Neuronal stem cell (in vitro differentiated cells): Measurements from ENCODE around the gene HSPE1.
"Not testable (repeated sequence)": the region's sequence is repeated elsewhere in the genome, so short reads cannot be mapped to it uniquely, and the experiment has no call there.

Experiments used
- DNase-seq: peaks from one replicate; pipeline ENCODE4 v3.0.0-alpha.2; 2013; ENCODE audit warnings: low spot score
- H2AFZ ChIP-seq: one replicate; pipeline ENCODE4 v1.6.1; 2013; ENCODE audit warnings: mild to moderate bottlenecking, low read length, inconsistent platforms
- H2AK5ac ChIP-seq: 2 replicates; pipeline ENCODE4 v1.6.1; 2013; ENCODE audit warnings: low read depth, mild to moderate bottlenecking, inconsistent platforms, low read length, moderate library complexity, mixed read lengths
- H2BK120ac ChIP-seq: 2 replicates; pipeline ENCODE4 v1.6.1; 2013; ENCODE audit warnings: low read depth, mild to moderate bottlenecking, inconsistent platforms, low read length, moderate library complexity, mixed read lengths
- H2BK12ac ChIP-seq: one replicate; pipeline ENCODE4 v1.6.1; 2013; ENCODE audit warnings: low read length, inconsistent platforms
- H2BK15ac ChIP-seq: 2 replicates; pipeline ENCODE4 v1.6.1; 2013; ENCODE audit warnings: mild to moderate bottlenecking, low read length, inconsistent platforms, mixed read lengths
- H2BK5ac ChIP-seq: one replicate; pipeline ENCODE4 v1.6.1; 2013; ENCODE audit warnings: inconsistent platforms, mild to moderate bottlenecking, low read length, moderate library complexity
- H3K14ac ChIP-seq: one replicate; pipeline ENCODE4 v1.6.1; 2013; ENCODE audit warnings: low read length, inconsistent platforms
- H3K18ac ChIP-seq: 2 replicates; pipeline ENCODE4 v1.6.1; 2013; ENCODE audit warnings: low read length, inconsistent platforms
- H3K23ac ChIP-seq: 2 replicates; pipeline ENCODE4 v1.6.1; 2013; ENCODE audit warnings: low read depth, mild to moderate bottlenecking, mixed read lengths, low read length, inconsistent platforms; ENCODE audit not compliant: poor library complexity
- H3K27ac ChIP-seq: replicated peaks from 3 replicates; pipeline ENCODE4 v1.5.1; 2013; ENCODE audit warnings: low read length, inconsistent platforms
- H3K27me3 ChIP-seq, 3 experiments: 2 replicates each; pipeline ENCODE4 v1.6.1; 2013; ENCODE audit warnings: low read length in 3 of 3, mild to moderate bottlenecking in 2 of 3, inconsistent platforms in 1 of 3, low read depth in 1 of 3, mixed read lengths in 1 of 3, moderate library complexity in 1 of 3; ENCODE audit not compliant: control insufficient read depth in 3 of 3, insufficient read depth in 3 of 3
- H3K36me3 ChIP-seq, 2 donors: replicated peaks in 1 of 2; 2 replicates each; pipeline ENCODE4 v1.6.1; 2013; ENCODE audit warnings: low read length in 2 of 2; ENCODE audit not compliant: control insufficient read depth in 2 of 2, insufficient read depth in 2 of 2
- H3K4ac ChIP-seq: 2 replicates; pipeline ENCODE4 v1.6.1; 2013; ENCODE audit warnings: inconsistent platforms, mild to moderate bottlenecking, low read length, moderate library complexity
- H3K4me1 ChIP-seq, 2 donors: 1 replicate in 1 of 2; 2 replicates in 1 of 2; pipeline ENCODE4 v1.6.1; 2013; ENCODE audit warnings: low read length in 2 of 2, low read depth in 1 of 2; ENCODE audit not compliant: control insufficient read depth in 2 of 2, insufficient read depth in 1 of 2
- H3K4me2 ChIP-seq: one replicate; pipeline ENCODE4 v1.6.1; 2013; ENCODE audit warnings: mild to moderate bottlenecking, low read length, inconsistent platforms; ENCODE audit not compliant: insufficient read depth, poor library complexity, severe bottlenecking
- H3K4me3 ChIP-seq, 2 donors: 2 replicates each; pipeline ENCODE4 v1.5.1; 2013; ENCODE audit warnings: low read length in 2 of 2, mild to moderate bottlenecking in 2 of 2, inconsistent platforms in 1 of 2, moderate library complexity in 1 of 2
- H3K79me1 ChIP-seq: one replicate; pipeline ENCODE4 v1.6.1; 2013; ENCODE audit warnings: low read depth, mild to moderate bottlenecking, inconsistent platforms, low read length, moderate library complexity
- H3K9ac ChIP-seq: one replicate; pipeline ENCODE4 v1.6.1; 2013; ENCODE audit warnings: mild to moderate bottlenecking, low read depth, low read length, inconsistent platforms; ENCODE audit not compliant: poor library complexity
- H3K9me3 ChIP-seq, 2 donors: replicated peaks in 1 of 2; 2 replicates each; pipeline versions ENCODE3 to v1.6.1; 2013; ENCODE audit warnings: low read length in 2 of 2, mild to moderate bottlenecking in 2 of 2, inconsistent platforms in 1 of 2, low read depth in 1 of 2, mixed read lengths in 1 of 2, moderate library complexity in 1 of 2; ENCODE audit not compliant: control insufficient read depth in 2 of 2, insufficient read depth in 1 of 2
- H4K8ac ChIP-seq: one replicate; pipeline ENCODE4 v1.6.1; 2013; ENCODE audit warnings: low read depth, mild to moderate bottlenecking, inconsistent platforms, low read length, moderate library complexity
- H4K91ac ChIP-seq: one replicate; pipeline ENCODE4 v1.6.1; 2013; ENCODE audit warnings: low read length, low read depth, mild to moderate bottlenecking, inconsistent platforms; ENCODE audit not compliant: poor library complexity
- WGBS, 2 donors: extraction: QIAGEN DNeasy Blood & Tissue Kit; methylation state at CpG; one replicate each; pipeline ENCODE4 v1.1.7; 2013; ENCODE audit warnings: missing lambda C conversion rate in 2 of 2, mixed read lengths in 1 of 2; ENCODE audit not compliant: insufficient read length in 2 of 2, insufficient replicate concordance in 1 of 2; ENCODE audit errors: extremely low coverage in 2 of 2; 5-methylcytosine and 5-hydroxymethylcytosine counted together

HSPE1 gene

GRCh38 chr2:197543206-197543605, 43.0 kb downstream of the HSPE1 start:
- peaks cover 4 to 94% of the 10 kb centered on the region in 2 donors for H3K36me3 ChIP-seq
- H3K23ac ChIP-seq, result no peak overlapping the region
- H3K79me1 ChIP-seq, result no peaks in the 10 kb centered on the region
- no peak overlapping the region for H2AK5ac ChIP-seq
- peaks cover 0 to 6% of the 10 kb centered on the region in 2 donors for H3K9me3 ChIP-seq
- no peak overlapping the region for H2AFZ ChIP-seq
- H3K9ac ChIP-seq, result no peak overlapping the region
- no peak overlapping the region for H3K14ac ChIP-seq
- no peak overlapping the region for H2BK120ac ChIP-seq
- no peak overlapping the region for H3K4ac ChIP-seq
- H3K27ac ChIP-seq, result no peak overlapping the region
- no peak overlapping the region for H3K4me3 ChIP-seq
- no peak overlapping the region for H3K18ac ChIP-seq
- no peak overlapping the region for H2BK5ac ChIP-seq
- no peaks in the 10 kb centered on the region for H3K27me3 ChIP-seq
- no peak overlapping the region for H2BK12ac ChIP-seq
- H4K8ac ChIP-seq, result no peak overlapping the region
- no peak overlapping the region for H4K91ac ChIP-seq
- DNase-seq, result no peak
- H3K4me1 ChIP-seq, result no peaks in the 10 kb centered on the region
- H2BK15ac ChIP-seq, result no peak overlapping the region
- WGBS, 2 donors, result no CpG with 5 or more reads among the region's 3 CpGs
- no peak overlapping the region for H3K4me2 ChIP-seq

GRCh38 chr2:197547163-197547900, 47.2 kb downstream of the HSPE1 start:
- Histone ChIP-seq H3K14ac (no peak overlapping the region), H3K27ac (no peak overlapping the region), H2BK120ac (no peak overlapping the region), H3K4me3 (no peak overlapping the region), H2BK15ac (no peak overlapping the region), H3K36me3 (peaks cover 6 to 97% of the 10 kb centered on the region in 2 donors), H4K8ac (no peak overlapping the region), H3K79me1 (no peaks in the 10 kb centered on the region), H3K9ac (no peak overlapping the region), H3K4ac (no peak overlapping the region), H3K4me1 (no peaks in the 10 kb centered on the region), H3K27me3 (no peaks in the 10 kb centered on the region), H4K91ac (no peak overlapping the region), H2AK5ac (no peak overlapping the region), H3K18ac (no peak overlapping the region), H2AFZ (no peak overlapping the region), H2BK5ac (no peak overlapping the region), H2BK12ac (no peak overlapping the region), H3K9me3 (peaks cover 0 to 6% of the 10 kb centered on the region in 2 donors), H3K23ac (no peak overlapping the region), H3K4me2 (no peak overlapping the region)
- DNase-seq, result no peak
- WGBS, 2 donors, result no CpG with 5 or more reads among the region's 5 CpGs

- Histone ChIP-seq H2AFZ (no peak overlapping the region), H3K4me1 (no peaks in the 10 kb centered on the region), H3K79me1 (no peaks in the 10 kb centered on the region), H4K91ac (no peak overlapping the region), H3K4me3 (no peak overlapping the region), H2BK12ac (no peak overlapping the region), H2BK120ac (no peak overlapping the region), H3K4me2 (no peak overlapping the region), H3K14ac (no peak overlapping the region), H3K23ac (no peak overlapping the region), H3K18ac (no peak overlapping the region), H3K27ac (no peak overlapping the region), H2BK15ac (no peak overlapping the region), H4K8ac (no peak overlapping the region), H3K27me3 (no peaks in the 10 kb centered on the region), H3K4ac (no peak overlapping the region), H3K36me3 (peaks cover 3 to 96% of the 10 kb centered on the region in 2 donors), H2AK5ac (no peak overlapping the region), H3K9ac (no peak overlapping the region), H3K9me3 (peaks cover 0 to 6% of the 10 kb centered on the region in 2 donors), H2BK5ac (no peak overlapping the region)
- no peak for DNase-seq
- 100% methylated on average over 1 of the region's 5 CpGs; no CpG with 5 or more reads in 1 of the 2 donors for WGBS, 2 donors
These were observed 48.4 kb downstream of the HSPE1 start for GRCh38 chr2:197548582-197548981.

GRCh38 chr2:197551260-197551659, 51.1 kb downstream of the HSPE1 start:
- H3K18ac ChIP-seq, H3K23ac ChIP-seq, H2AFZ ChIP-seq, DNase-seq, H3K9ac ChIP-seq, H3K4ac ChIP-seq, H2BK15ac ChIP-seq, H3K79me1 ChIP-seq, H3K27me3 ChIP-seq, H3K27ac ChIP-seq, H2BK12ac ChIP-seq, H3K9me3 ChIP-seq, H3K4me2 ChIP-seq, H4K91ac ChIP-seq, H2BK120ac ChIP-seq, H3K4me1 ChIP-seq, H2BK5ac ChIP-seq, H3K4me3 ChIP-seq, H4K8ac ChIP-seq, H3K14ac ChIP-seq, H2AK5ac ChIP-seq: not testable (repeated sequence)
- H3K36me3 ChIP-seq, result peaks cover 3 to 95% of the 10 kb centered on the region in 2 donors
- WGBS, 2 donors, result no CpG with 5 or more reads among the region's 2 CpGs
